IPS-NIHi11 (cell line): ENCODE data around the gene JMJD7.

Source experiments
- DNase-seq: peaks from one replicate; pipeline ENCODE4 v3.0.0; 2012; ENCODE audit warnings: mixed read lengths, low spot score

JMJD7 gene

GRCh38 chr15:41827880-41828806 is at the start of gene JMJD7:
Gene JMJD7 (plus strand): TSS chr15:41828092. CDS start chr15:41828125, 33 bp downstream.
- DNase-seq: peak; percentile 100

GRCh38 chr15:41778521-41778920 is 49.4 kb upstream of the JMJD7 start:
- no peak for DNase-seq

GRCh38 chr15:41779662-41780157 is 48.2 kb upstream of the JMJD7 start:
- DNase-seq: no peak

- DNase-seq: no peak
Observed at GRCh38 chr15:41780266-41780665, 47.6 kb upstream of the JMJD7 start.

GRCh38 chr15:41780727-41781126 is 47.2 kb upstream of the JMJD7 start:
- DNase-seq: no peak

GRCh38 chr15:41782371-41783282 is 45.3 kb upstream of the JMJD7 start:
- no peak for DNase-seq

GRCh38 chr15:41783296-41783695 is 44.6 kb upstream of the JMJD7 start:
- DNase-seq: no peak

GRCh38 chr15:41788262-41788661 is 39.6 kb upstream of the JMJD7 start:
- DNase-seq: no peak

- DNase-seq: no peak
Observed at GRCh38 chr15:41789236-41789635, 38.7 kb upstream of the JMJD7 start.

- DNase-seq: no peak
Observed at GRCh38 chr15:41789662-41790061, 38.2 kb upstream of the JMJD7 start.

- DNase-seq: no peak
Observed at GRCh38 chr15:41790169-41790568, 37.7 kb upstream of the JMJD7 start.

GRCh38 chr15:41790756-41791546 is 36.9 kb upstream of the JMJD7 start:
- no peak for DNase-seq

GRCh38 chr15:41791547-41791937 is 36.4 kb upstream of the JMJD7 start:
- no peak for DNase-seq

GRCh38 chr15:41792000-41792637 is 35.8 kb upstream of the JMJD7 start:
- DNase-seq: no peak

- DNase-seq: no peak
Observed at GRCh38 chr15:41794081-41794480, 33.8 kb upstream of the JMJD7 start.

- DNase-seq: no peak
Observed at GRCh38 chr15:41795996-41796856, 31.7 kb upstream of the JMJD7 start.

- no peak for DNase-seq
Observed at GRCh38 chr15:41797201-41797944, 30.5 kb upstream of the JMJD7 start.

- no peak for DNase-seq
Observed at GRCh38 chr15:41798607-41799487, 29.0 kb upstream of the JMJD7 start.

GRCh38 chr15:41799488-41799805 is 28.4 kb upstream of the JMJD7 start:
- no peak for DNase-seq
